GM12878 (cell line): ENCODE results near the gene TMEM63C. TPM values are rescaled to one million over a fixed set of nuclear protein-coding genes. Genes with fewer than 3 reads are reported as not detected.

Experiments used
- ATAC-seq: fragments of 200-7000 bp; cut with Tn5 transposase; 3 replicates; pipeline ENCODE4 v1.9.1; 2020; ENCODE audit warnings: mild to moderate bottlenecking, moderate library complexity
- BruUV-seq: library from RNA; stranded (reverse); fragments of 400-500 nt; replicated peaks from 2 replicates; lab custom pipeline; 2021; lab: Mats Ljungman, UMichigan
- CTCF ChIA-PET: fragments of 300-600 bp; sonication (Branson Sonifier 250); formaldehyde crosslinking; extraction: SDS; loops from one replicate; lab custom pipeline; 2021; ENCODE audit warnings: inconsistent platforms; lab: Yijun Ruan, JAX
- POLR2A ChIA-PET: fragments of 350-600 bp; formaldehyde crosslinking; extraction: SDS; loops from one replicate; lab custom pipeline; 2021; ENCODE audit warnings: inconsistent platforms; lab: Charles Lee
- RAD21 ChIA-PET: fragments of 300-600 bp; sonication (Branson Sonifier 250); formaldehyde crosslinking; loops from one replicate; lab custom pipeline; 2023; ENCODE audit warnings: antibody characterized with exemption; ENCODE audit not compliant: unreplicated experiment; lab: Charles Lee
- SMC1A ChIA-PET: fragments of 300-600 bp; sonication (Branson Sonifier 250); formaldehyde crosslinking; loops from one replicate; lab custom pipeline; 2023; ENCODE audit not compliant: unreplicated experiment, uncharacterized antibody; lab: Charles Lee
- DNase-seq: peaks from one replicate; pipeline ENCODE4 v3.0.0-alpha.2; 2011; ENCODE audit warnings: low read depth, low spot score
- FAIRE-seq: peaks from 3 replicates; lab custom pipeline; 2011; peaks lifted over from hg19 to GRCh38; lab: Jason Lieb, UNC
- H2AFZ ChIP-seq: 2 replicates; pipeline ENCODE4 v1.6.0; 2011; ENCODE audit warnings: low read depth, low read length, control low read depth; ENCODE audit not compliant: control insufficient read depth
- H3K27ac ChIP-seq: 2 replicates; pipeline ENCODE4 v1.5.1; 2011; ENCODE audit warnings: control low read depth; ENCODE audit not compliant: control insufficient read depth, insufficient read depth
- H3K27me3 ChIP-seq, 2 experiments: replicated peaks in 1 of 2; 2 replicates each; pipeline versions ENCODE4 v1.6.0 to v1.6.1; 2011; ENCODE audit warnings: low read length in 1 of 2; ENCODE audit not compliant: control insufficient read depth in 2 of 2, insufficient read depth in 2 of 2
- H3K36me3 ChIP-seq, 2 experiments: 2 replicates each; pipeline ENCODE4 v1.5.1; 2011; ENCODE audit warnings: low read length in 1 of 2; ENCODE audit not compliant: control insufficient read depth in 2 of 2, insufficient read depth in 2 of 2
- H3K4me1 ChIP-seq: 2 replicates; pipeline ENCODE4 v1.6.1; 2011; ENCODE audit warnings: mild to moderate bottlenecking, low read length, moderate library complexity, mixed read lengths; ENCODE audit not compliant: control insufficient read depth, insufficient read depth
- H3K4me2 ChIP-seq: 2 replicates; pipeline ENCODE4 v1.6.0; 2011; ENCODE audit warnings: control low read depth; ENCODE audit not compliant: control insufficient read depth, insufficient read depth
- H3K4me3 ChIP-seq: fragments of 200-600 bp; sonication (generic); 2 replicates; pipeline ENCODE4 v1.5.1; 2016
- H3K79me2 ChIP-seq: 2 replicates; pipeline ENCODE4 v1.6.0; 2011; ENCODE audit warnings: low read length; ENCODE audit not compliant: control insufficient read depth, insufficient read depth
- H3K9ac ChIP-seq: 2 replicates; pipeline ENCODE4 v1.8.0; 2011; ENCODE audit warnings: low read length, control low read depth, mixed read lengths; ENCODE audit not compliant: control insufficient read depth, insufficient read depth
- H3K9me3 ChIP-seq: replicated peaks from 3 replicates; pipeline ENCODE4 v1.5.1; 2011; ENCODE audit warnings: mild to moderate bottlenecking, low read length; ENCODE audit not compliant: control insufficient read depth, insufficient read depth
- H4K20me1 ChIP-seq: 2 replicates; pipeline ENCODE4 v1.6.0; 2011; ENCODE audit not compliant: control insufficient read depth, insufficient read depth
- BCLAF1 ChIP-seq: fragments of 450-650 bp; IDR thresholded peaks from 2 replicates; pipeline ENCODE4 v1.6.1; 2017; ENCODE audit warnings: antibody characterized with exemption, mild to moderate bottlenecking, moderate library complexity
- BRCA1 ChIP-seq: IDR thresholded peaks from 2 replicates; pipeline ENCODE4 v1.6.1; 2011; ENCODE audit warnings: low read depth, low read length, improper control_type of control experiment
- CBX3 ChIP-seq: fragments of 200-600 bp; sonication (generic); IDR thresholded peaks from 2 replicates; pipeline ENCODE4 v1.6.1; 2016; ENCODE audit warnings: low read depth, borderline replicate concordance
- CEBPB ChIP-seq, 2 experiments: fragments of 150-350 bp in 1 of 2; IDR thresholded peaks; 2 replicates each; pipeline ENCODE4 v1.6.1; 2012 to 2014; ENCODE audit warnings: low read depth in 2 of 2, low read length in 2 of 2, borderline replicate concordance in 1 of 2, inconsistent platforms in 1 of 2
- CHD1 ChIP-seq: IDR thresholded peaks from 2 replicates; pipeline ENCODE4 v1.6.1; 2012; ENCODE audit warnings: low read depth, low read length, improper control_type of control experiment
- JUND ChIP-seq: IDR thresholded peaks from 2 replicates; pipeline ENCODE4 v1.6.1; 2012; ENCODE audit warnings: low read depth, mild to moderate bottlenecking, low read length, improper control_type of control experiment, moderate library complexity
- MXI1 ChIP-seq: fragments of 150-350 bp; IDR thresholded peaks from 2 replicates; pipeline ENCODE4 v1.6.1; 2011; ENCODE audit warnings: low read depth, mild to moderate bottlenecking, inconsistent platforms, low read length, improper control_type of control experiment
- NKRF ChIP-seq: fragments of 450-650 bp; conservative IDR thresholded peaks from 2 replicates; pipeline ENCODE4 v1.6.1; 2017; ENCODE audit warnings: mild to moderate bottlenecking, moderate library complexity
- NR2F1 ChIP-seq: fragments of 450-650 bp; conservative IDR thresholded peaks from 2 replicates; pipeline ENCODE4 v1.6.1; 2017; ENCODE audit warnings: mild to moderate bottlenecking
- RBBP5 ChIP-seq: fragments of 200-600 bp; sonication (generic); conservative IDR thresholded peaks from 2 replicates; pipeline ENCODE4 v1.6.1; 2016
- SMAD5 ChIP-seq: IDR thresholded peaks from 2 replicates; pipeline ENCODE4 v1.6.1; 2016; ENCODE audit warnings: antibody characterized with exemption, low read depth
- SPI1 ChIP-seq: IDR thresholded peaks from 2 replicates; pipeline ENCODE4 v1.6.1; 2011; ENCODE audit warnings: low read depth, mild to moderate bottlenecking, low read length, moderate library complexity, borderline replicate concordance; ENCODE audit not compliant: insufficient read depth
- STAT1 ChIP-seq: fragments of 450-650 bp; conservative IDR thresholded peaks from 2 replicates; pipeline ENCODE4 v1.6.1; 2014; ENCODE audit warnings: antibody characterized with exemption, mild to moderate bottlenecking
- SUZ12 ChIP-seq: fragments of 200-600 bp; sonication (generic); IDR thresholded peaks from one replicate; pipeline ENCODE4 v1.6.1; 2018; ENCODE audit warnings: antibody characterized with exemption, mild to moderate bottlenecking; ENCODE audit not compliant: unreplicated experiment
- TAF1 ChIP-seq: IDR thresholded peaks from 2 replicates; pipeline ENCODE4 v1.6.1; 2011; ENCODE audit warnings: mild to moderate bottlenecking, low read depth, low read length, borderline replicate concordance
- ZNF24 ChIP-seq: fragments of 450-650 bp; IDR thresholded peaks from 2 replicates; pipeline ENCODE4 v1.6.1; 2017; ENCODE audit warnings: antibody characterized with exemption, mild to moderate bottlenecking
- WGBS: methylation state at CpG from one replicate; pipeline ENCODE4 v1.1.6; 2016; ENCODE audit warnings: low lambda C conversion rate; ENCODE audit not compliant: insufficient replicate concordance, insufficient coverage; ENCODE audit errors: missing lambda C conversion rate; 5-methylcytosine and 5-hydroxymethylcytosine counted together
- in situ Hi-C: fragments of 300-500 bp; cut with MboI; formaldehyde crosslinking; loops from 9 replicates; pipeline ENCODE4 v1.14.3; 2018; ENCODE audit warnings: mixed read lengths
- intact Hi-C: fragments of 100-400 bp; cut with micrococcal nuclease; formaldehyde crosslinking; loops from one replicate; pipeline ENCODE4 v1.14.2; 2022; ENCODE audit not compliant: unreplicated experiment
- polyA plus RNA-seq, 11 experiments: library from polyadenylated mRNA; depleted of rRNA in 4 of 11; unstranded in 6 of 11; stranded (reverse) in 5 of 11; fragments of >200 nt; fragmentation: Nextera tagmentation in 4 of 11; fragmentation: Illumina TruSeq in 1 of 11; extraction: Ambion mirVana in 4 of 11; extraction: Trizol in 1 of 11; gene quantifications; 1 replicate in 1 of 11; 2 replicates in 10 of 11; pipeline versions ENCODE4 v1.2.1 to v1.2.3, GENCODE V29; 2011 to 2016; ENCODE audit warnings: inconsistent platforms in 2 of 11, missing spikeins in 2 of 11, low read depth in 1 of 11
- total RNA-seq, 4 experiments: library from RNA; depleted of rRNA in 3 of 4; stranded (reverse); fragments of >200 nt in 3 of 4; fragmentation: Illumina TruSeq in 1 of 4; extraction: Trizol in 1 of 4; gene quantifications; 2 replicates each; pipeline versions ENCODE4 v1.2.1 to v1.2.3, GENCODE V29; 2013 to 2021
- TF ChIP-seq, protein P1 (sequence below): fragments of 450-650 bp; IDR thresholded peaks from 2 replicates; pipeline ENCODE4 v1.6.1; 2016; ENCODE audit warnings: mild to moderate bottlenecking

Gene TMEM63C
- total and polyA plus RNA-seq, 10 of the 15 experiments (the other 5 are each of a cell fraction or from before 2014, with no cell fraction given), result 0.06 to 1.3 (median 0.39) TPM; not detected in 4

DNA sequence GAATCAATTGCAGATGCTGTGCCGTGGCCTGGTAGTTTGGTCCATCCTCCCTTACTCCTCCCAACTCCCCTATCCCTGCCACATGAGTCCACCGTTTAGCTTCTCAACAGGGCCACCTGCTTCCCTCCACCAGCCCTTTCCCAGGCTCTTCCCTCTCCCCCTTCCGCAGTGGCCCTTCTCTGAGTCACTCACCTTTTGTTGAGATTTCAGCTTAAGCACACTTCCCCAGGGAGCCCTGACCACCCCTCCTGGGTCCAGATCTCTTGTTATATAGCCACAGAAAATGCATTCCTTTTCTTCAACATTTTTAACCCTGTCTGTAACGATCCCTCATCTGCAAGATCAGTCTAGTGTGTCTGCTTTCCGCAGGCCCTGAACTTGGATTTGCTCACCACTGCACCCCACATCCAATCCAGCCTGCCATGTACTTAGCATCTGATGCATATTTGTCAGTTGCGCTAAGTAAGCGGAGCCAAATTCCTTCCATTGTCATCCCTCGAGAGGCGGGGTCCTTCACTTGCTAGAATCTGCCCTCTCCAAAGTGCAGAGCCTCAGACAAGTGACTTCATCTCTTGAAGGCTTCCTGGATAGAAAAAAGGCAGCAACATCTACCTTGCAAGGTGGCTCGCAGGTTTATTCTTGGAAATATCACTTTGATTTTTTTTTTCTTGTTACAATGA lies 41.1 kb downstream of the TMEM63C start:
- Histone ChIP-seq H3K4me1 (no peaks in the 10 kb centered on the region), H4K20me1 (no peaks in the 10 kb centered on the region), H3K9ac (no peak overlapping the region), H3K36me3 (no peaks in the 10 kb centered on the region), H2AFZ (no peak overlapping the region), H3K79me2 (no peaks in the 10 kb centered on the region), H3K27me3 (no peaks in the 10 kb centered on the region), H3K4me2 (no peak overlapping the region), H3K9me3 (no peaks in the 10 kb centered on the region), H3K4me3 (no peak overlapping the region), H3K27ac (no peak overlapping the region)
- TF ChIP-seq SMAD5 (no peak), CHD1 (no peak), STAT1 (no peak), MXI1 (no peak), JUND (no peak), TAF1 (no peak), BRCA1 (no peak), SUZ12 (no peak), CBX3 (no peak), BCLAF1 (no peak), ZNF24 (no peak), NKRF (no peak), RBBP5 (no peak), SPI1 (no peak), CEBPB (IDR thresholded peaks at IDR 0.05; ENCODE audit: borderline replicate concordance in 1 of 2, low read depth in 2 of 2, low read length in 2 of 2) (no peak), NR2F1 (no peak)
- TF ChIP-seq, protein P1, sequence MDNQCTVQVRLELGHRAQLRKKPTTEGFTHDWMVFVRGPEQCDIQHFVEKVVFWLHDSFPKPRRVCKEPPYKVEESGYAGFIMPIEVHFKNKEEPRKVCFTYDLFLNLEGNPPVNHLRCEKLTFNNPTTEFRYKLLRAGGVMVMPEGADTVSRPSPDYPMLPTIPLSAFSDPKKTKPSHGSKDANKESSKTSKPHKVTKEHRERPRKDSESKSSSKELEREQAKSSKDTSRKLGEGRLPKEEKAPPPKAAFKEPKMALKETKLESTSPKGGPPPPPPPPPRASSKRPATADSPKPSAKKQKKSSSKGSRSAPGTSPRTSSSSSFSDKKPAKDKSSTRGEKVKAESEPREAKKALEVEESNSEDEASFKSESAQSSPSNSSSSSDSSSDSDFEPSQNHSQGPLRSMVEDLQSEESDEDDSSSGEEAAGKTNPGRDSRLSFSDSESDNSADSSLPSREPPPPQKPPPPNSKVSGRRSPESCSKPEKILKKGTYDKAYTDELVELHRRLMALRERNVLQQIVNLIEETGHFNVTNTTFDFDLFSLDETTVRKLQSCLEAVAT, result no peak
- in situ Hi-C loops, result no loop called here
- ATAC-seq (no peak), DNase-seq (no peak), FAIRE-seq (no peak)
- WGBS, result 34% methylated on average over 9 of the region's 10 CpGs
- CTCF ChIA-PET, result interaction anchor here (0.7 kb wide), 1 partner anchor 9 kb away, joined by 5 read pairs; no protein-coding TSS in a partner anchor
- intact Hi-C loops, result no loop called here
- SMC1A ChIA-PET, result no interaction called here
- POLR2A ChIA-PET, result no interaction called here
- RAD21 ChIA-PET, result no interaction called here
- BruUV-seq, result no TSS peak
